CD14-positive monocyte (primary cell): Measurements from ENCODE around the gene AVL9. TPM values are rescaled to one million over a fixed set of nuclear protein-coding genes. Genes with fewer than 3 reads are reported as not detected.

Experiments
- DNase-seq, 3 donors: peaks; one replicate each; pipeline ENCODE4 v3.0.0-alpha.2; 2011 to 2022
- H2AFZ ChIP-seq: 2 replicates; pipeline ENCODE4 v1.6.0; 2012; ENCODE audit warnings: mild to moderate bottlenecking, low read depth, low read length, inconsistent platforms; ENCODE audit not compliant: insufficient read depth, poor library complexity, severe bottlenecking
- H3K27ac ChIP-seq, 2 donors: 1 replicate in 1 of 2; 2 replicates in 1 of 2; pipeline ENCODE4 v1.5.1; 2012 to 2013; ENCODE audit warnings: low read length in 2 of 2, control low read depth in 1 of 2, inconsistent platforms in 1 of 2, low read depth in 1 of 2, mild to moderate bottlenecking in 1 of 2
- H3K27me3 ChIP-seq, 2 donors: one replicate each; pipeline versions ENCODE4 v1.6.0 to v1.6.1; 2011 to 2013; ENCODE audit warnings: low read length in 2 of 2; ENCODE audit not compliant: control insufficient read depth in 2 of 2, insufficient read depth in 2 of 2
- H3K36me3 ChIP-seq, 2 donors: replicated peaks in 1 of 2; 1 replicate in 1 of 2; 2 replicates in 1 of 2; pipeline versions ENCODE4 v1.5.1 to v1.6.1; 2012 to 2013; ENCODE audit warnings: low read length in 2 of 2, control low read depth in 1 of 2, inconsistent platforms in 1 of 2, mild to moderate bottlenecking in 1 of 2; ENCODE audit not compliant: insufficient read depth in 2 of 2, control insufficient read depth in 1 of 2
- H3K4me1 ChIP-seq, 2 donors: 1 replicate in 1 of 2; 2 replicates in 1 of 2; pipeline versions ENCODE4 v1.5.1 to v1.6.1; 2012 to 2013; ENCODE audit warnings: low read length in 2 of 2, control low read depth in 1 of 2, inconsistent platforms in 1 of 2, mild to moderate bottlenecking in 1 of 2, moderate library complexity in 1 of 2; ENCODE audit not compliant: insufficient read depth in 2 of 2, control insufficient read depth in 1 of 2
- H3K4me2 ChIP-seq: replicated peaks from 2 replicates; pipeline ENCODE3; 2012; ENCODE audit warnings: low read length, moderate library complexity, mild to moderate bottlenecking; ENCODE audit not compliant: poor library complexity, severe bottlenecking; ENCODE audit errors: extremely low read depth
- H3K4me3 ChIP-seq, 3 experiments: fragments of 200-600 bp in 1 of 3; sonication (generic) in 1 of 3; replicated peaks in 1 of 3; 1 replicate in 2 of 3; 2 replicates in 1 of 3; pipeline ENCODE4 v1.5.1; 2011 to 2013; ENCODE audit warnings: low read length in 3 of 3, mild to moderate bottlenecking in 3 of 3, control low read depth in 2 of 3, low read depth in 2 of 3, inconsistent platforms in 1 of 3, moderate library complexity in 1 of 3
- H3K79me2 ChIP-seq: 2 replicates; pipeline ENCODE4 v1.6.0; 2012; ENCODE audit warnings: mild to moderate bottlenecking, control low read depth, inconsistent platforms, low read length, moderate library complexity; ENCODE audit not compliant: insufficient read depth
- H3K9ac ChIP-seq: 2 replicates; pipeline ENCODE4 v1.6.0; 2017; ENCODE audit warnings: low read length, mild to moderate bottlenecking; ENCODE audit not compliant: insufficient read depth, poor library complexity, severe bottlenecking
- H3K9me3 ChIP-seq, 2 donors: replicated peaks in 1 of 2; 1 replicate in 1 of 2; 2 replicates in 1 of 2; pipeline versions ENCODE4 v1.5.1 to v1.6.1; 2012 to 2013; ENCODE audit warnings: low read length in 2 of 2, control low read depth in 1 of 2; ENCODE audit not compliant: control insufficient read depth in 1 of 2, insufficient read depth in 1 of 2
- H4K20me1 ChIP-seq: 2 replicates; pipeline ENCODE4 v1.6.0; 2012; ENCODE audit warnings: mild to moderate bottlenecking, low read length, control low read depth, moderate library complexity; ENCODE audit not compliant: insufficient read depth
- H3K27ac Mint-ChIP-seq, 7 donors: one replicate each; pipeline ENCODE4 v1.8.0; 2020; ENCODE audit warnings: mild to moderate bottlenecking in 7 of 7, mixed read lengths in 7 of 7, moderate library complexity in 6 of 7, inconsistent platforms in 2 of 7
- H3K27me3 Mint-ChIP-seq, 3 donors: one replicate each; pipeline ENCODE4 v1.8.0; 2021 to 2022; ENCODE audit warnings: low read depth in 3 of 3, mild to moderate bottlenecking in 3 of 3, mixed read lengths in 3 of 3, moderate library complexity in 3 of 3, inconsistent platforms in 1 of 3
- H3K36me3 Mint-ChIP-seq, 2 donors: one replicate each; pipeline ENCODE4 v1.8.0; 2020; ENCODE audit warnings: mixed read lengths in 2 of 2, inconsistent platforms in 1 of 2, mild to moderate bottlenecking in 1 of 2
- H3K4me1 Mint-ChIP-seq: one replicate; pipeline ENCODE4 v1.8.0; 2020; ENCODE audit warnings: mild to moderate bottlenecking, mixed read lengths
- H3K4me3 Mint-ChIP-seq, 2 donors: one replicate each; pipeline ENCODE4 v1.8.0; 2020; ENCODE audit warnings: mild to moderate bottlenecking in 2 of 2, mixed read lengths in 2 of 2, moderate library complexity in 1 of 2
- H3K9me3 Mint-ChIP-seq, 7 donors: one replicate each; pipeline ENCODE4 v1.8.0; 2020 to 2022; ENCODE audit warnings: mixed read lengths in 7 of 7, mild to moderate bottlenecking in 6 of 7, moderate library complexity in 6 of 7, inconsistent platforms in 2 of 7
- whole genome bisulfite sequencing: methylation state at CpG from one replicate; pipeline ENCODE4 v1.1.5; 2013; ENCODE audit warnings: missing lambda C conversion rate; ENCODE audit not compliant: insufficient coverage; 5-methylcytosine and 5-hydroxymethylcytosine counted together
- intact Hi-C, 2 donors: fragments of 100-400 bp; cut with micrococcal nuclease; formaldehyde crosslinking; loops; one replicate each; pipeline versions ENCODE4 v1.15.0 to v1.15.1; 2023
- polyA plus RNA-seq, 3 donors: library from polyadenylated mRNA; depleted of rRNA in 1 of 3; unstranded in 2 of 3; stranded (reverse) in 1 of 3; fragments of 300-500 nt in 2 of 3; fragments of >200 nt in 1 of 3; fragmentation: Illumina TruSeq in 2 of 3; gene quantifications; 1 replicate in 2 of 3; 2 replicates in 1 of 3; pipeline ENCODE4 v1.2.3, GENCODE V29; 2012 to 2021
- TF ChIP-seq, protein P1 (sequence below): fragments of 200-600 bp; IDR thresholded peaks from one replicate; pipeline ENCODE4 v1.8.0; 2022; ENCODE audit warnings: antibody characterized with exemption, mild to moderate bottlenecking

The AVL9 gene
- polyA plus RNA-seq, 3 donors: 16.3 to 17.1 (median 16.8) TPM

GRCh38 chr7:32539366-32539765, 44.1 kb downstream of the AVL9 start:
- Mint-ChIP-seq H3K27me3 (no peaks in the 10 kb centered on the region), H3K27ac (no peak overlapping the region), H3K4me3 (no peak overlapping the region), H3K36me3 (peaks cover 15 to 25% of the 10 kb centered on the region in 2 donors), H3K4me1 (peaks cover 3% of the 10 kb centered on the region), H3K9me3 (peaks cover 0 to 1% (median 0%) of the 10 kb centered on the region in 7 donors)
- H3K9ac ChIP-seq: no peak overlapping the region
- H3K79me2 ChIP-seq: peaks cover 71% of the 10 kb centered on the region
- H3K27me3 ChIP-seq: no peaks in the 10 kb centered on the region
- no peaks in the 10 kb centered on the region for H3K9me3 ChIP-seq
- no peak overlapping the region for H2AFZ ChIP-seq
- peaks cover 11 to 20% of the 10 kb centered on the region in 2 donors for H3K36me3 ChIP-seq
- intact Hi-C loops: no loop called here
- no peak overlapping the region for H3K4me2 ChIP-seq
- no peak overlapping the region for H3K4me3 ChIP-seq
- DNase-seq: no peak
- no peaks in the 10 kb centered on the region for H3K4me1 ChIP-seq
- 100% methylated on average over 1 of the region's 2 CpGs for whole genome bisulfite sequencing
- TF ChIP-seq, protein P1, sequence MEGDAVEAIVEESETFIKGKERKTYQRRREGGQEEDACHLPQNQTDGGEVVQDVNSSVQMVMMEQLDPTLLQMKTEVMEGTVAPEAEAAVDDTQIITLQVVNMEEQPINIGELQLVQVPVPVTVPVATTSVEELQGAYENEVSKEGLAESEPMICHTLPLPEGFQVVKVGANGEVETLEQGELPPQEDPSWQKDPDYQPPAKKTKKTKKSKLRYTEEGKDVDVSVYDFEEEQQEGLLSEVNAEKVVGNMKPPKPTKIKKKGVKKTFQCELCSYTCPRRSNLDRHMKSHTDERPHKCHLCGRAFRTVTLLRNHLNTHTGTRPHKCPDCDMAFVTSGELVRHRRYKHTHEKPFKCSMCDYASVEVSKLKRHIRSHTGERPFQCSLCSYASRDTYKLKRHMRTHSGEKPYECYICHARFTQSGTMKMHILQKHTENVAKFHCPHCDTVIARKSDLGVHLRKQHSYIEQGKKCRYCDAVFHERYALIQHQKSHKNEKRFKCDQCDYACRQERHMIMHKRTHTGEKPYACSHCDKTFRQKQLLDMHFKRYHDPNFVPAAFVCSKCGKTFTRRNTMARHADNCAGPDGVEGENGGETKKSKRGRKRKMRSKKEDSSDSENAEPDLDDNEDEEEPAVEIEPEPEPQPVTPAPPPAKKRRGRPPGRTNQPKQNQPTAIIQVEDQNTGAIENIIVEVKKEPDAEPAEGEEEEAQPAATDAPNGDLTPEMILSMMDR: no peak
- peaks cover 93% of the 10 kb centered on the region for H4K20me1 ChIP-seq
- H3K27ac ChIP-seq: no peak overlapping the region

DNA sequence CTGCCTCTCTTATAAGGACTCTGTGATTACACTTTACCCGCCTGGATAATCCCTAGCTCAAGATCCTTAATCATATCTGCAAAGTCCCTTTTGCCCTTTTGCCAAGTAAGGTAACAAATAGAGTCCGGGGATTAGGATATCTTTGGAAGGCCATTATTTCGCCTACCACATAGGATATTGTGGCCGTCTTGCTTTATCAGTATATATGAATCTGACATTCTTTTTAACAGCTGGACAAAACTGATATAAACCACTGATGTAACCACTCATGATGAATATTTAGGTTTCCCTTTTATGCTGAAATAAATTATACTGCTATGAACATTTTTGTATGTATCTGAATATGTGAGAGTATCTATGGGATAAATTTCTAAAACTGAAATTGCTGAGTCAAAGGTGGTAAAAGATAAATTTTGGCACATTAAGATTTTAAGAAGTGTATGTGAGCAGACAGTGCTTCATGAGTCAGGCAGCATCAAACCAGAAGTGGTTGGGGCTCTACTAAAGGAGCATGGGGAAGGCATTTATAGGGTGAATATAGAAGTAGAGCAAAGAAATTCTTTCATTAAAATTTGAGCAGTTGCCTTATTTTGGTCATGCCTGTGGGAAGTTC, 44.7 kb downstream of the AVL9 start:
- no peak overlapping the region for H3K4me2 ChIP-seq
- H3K36me3 ChIP-seq: peaks cover 15 to 27% of the 10 kb centered on the region in 2 donors
- Mint-ChIP-seq H3K27me3 (no peaks in the 10 kb centered on the region), H3K4me3 (no peak overlapping the region), H3K36me3 (peaks cover 21 to 31% of the 10 kb centered on the region in 2 donors), H3K9me3 (peaks cover 0 to 1% (median 0%) of the 10 kb centered on the region in 7 donors), H3K4me1 (no peaks in the 10 kb centered on the region), H3K27ac (peak overlapping the region in 1 of 7 donors; percentile 52)
- intact Hi-C loops: no loop called here
- H3K27ac ChIP-seq: no peak overlapping the region
- H3K79me2 ChIP-seq: peaks cover 70% of the 10 kb centered on the region
- no peak overlapping the region for H3K4me3 ChIP-seq
- no peak for DNase-seq
- H3K9me3 ChIP-seq: no peaks in the 10 kb centered on the region
- no CpG with 5 or more reads among the region's 4 CpGs for WGBS
- TF ChIP-seq, protein P1: no peak
- no peaks in the 10 kb centered on the region for H3K4me1 ChIP-seq
- H4K20me1 ChIP-seq: peaks cover 93% of the 10 kb centered on the region
- no peak overlapping the region for H3K9ac ChIP-seq
- H2AFZ ChIP-seq: no peak overlapping the region
- no peaks in the 10 kb centered on the region for H3K27me3 ChIP-seq
